ENCODE data around the gene AP2B1. TPM values are rescaled to one million over a fixed set of nuclear protein-coding genes. Genes with fewer than 3 reads are reported as not detected.
"Not testable (repeated sequence)": the region's sequence is repeated elsewhere in the genome, so short reads cannot be mapped to it uniquely, and the experiment has no call there.

Gene AP2B1
- total RNA-seq, 2 experiments from 2014 or later = 157 to 161 TPM

DNA sequence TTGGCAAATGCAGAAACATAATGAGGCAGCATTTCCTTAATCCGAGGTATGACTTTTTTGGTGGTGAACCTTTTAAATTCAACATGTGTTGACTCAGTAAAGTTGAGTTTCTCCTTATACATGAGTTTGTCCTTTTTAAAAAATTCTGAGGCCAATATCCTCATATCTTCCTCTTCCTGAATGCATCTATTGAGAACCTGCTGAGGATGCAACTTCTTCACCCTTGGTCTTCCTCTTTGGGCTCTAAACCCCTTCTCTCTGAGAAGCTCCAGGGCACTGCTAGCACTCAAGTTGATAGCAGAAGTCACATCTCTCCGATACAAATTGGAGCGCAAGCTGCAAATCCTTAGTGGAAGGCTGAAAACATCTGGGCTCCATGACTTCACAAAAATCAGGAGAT, 29.8 kb upstream of the AP2B1 start:
- TF ChIP-seq, protein P1, sequence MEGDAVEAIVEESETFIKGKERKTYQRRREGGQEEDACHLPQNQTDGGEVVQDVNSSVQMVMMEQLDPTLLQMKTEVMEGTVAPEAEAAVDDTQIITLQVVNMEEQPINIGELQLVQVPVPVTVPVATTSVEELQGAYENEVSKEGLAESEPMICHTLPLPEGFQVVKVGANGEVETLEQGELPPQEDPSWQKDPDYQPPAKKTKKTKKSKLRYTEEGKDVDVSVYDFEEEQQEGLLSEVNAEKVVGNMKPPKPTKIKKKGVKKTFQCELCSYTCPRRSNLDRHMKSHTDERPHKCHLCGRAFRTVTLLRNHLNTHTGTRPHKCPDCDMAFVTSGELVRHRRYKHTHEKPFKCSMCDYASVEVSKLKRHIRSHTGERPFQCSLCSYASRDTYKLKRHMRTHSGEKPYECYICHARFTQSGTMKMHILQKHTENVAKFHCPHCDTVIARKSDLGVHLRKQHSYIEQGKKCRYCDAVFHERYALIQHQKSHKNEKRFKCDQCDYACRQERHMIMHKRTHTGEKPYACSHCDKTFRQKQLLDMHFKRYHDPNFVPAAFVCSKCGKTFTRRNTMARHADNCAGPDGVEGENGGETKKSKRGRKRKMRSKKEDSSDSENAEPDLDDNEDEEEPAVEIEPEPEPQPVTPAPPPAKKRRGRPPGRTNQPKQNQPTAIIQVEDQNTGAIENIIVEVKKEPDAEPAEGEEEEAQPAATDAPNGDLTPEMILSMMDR (IDR thresholded peaks at IDR 0.05) = no peak
- Mint-ChIP-seq H3K4me3 (no peak overlapping the region), H3K36me3 (ENCODE audit: low read depth) (no peaks in the 10 kb centered on the region), H3K27ac (no peak overlapping the region), H3K4me1 (ENCODE audit: low read depth) (peaks cover 4% of the 10 kb centered on the region), H3K9me3 (no peaks in the 10 kb centered on the region), H3K27me3 (no peaks in the 10 kb centered on the region)
- DNase-seq = no peak
- intact Hi-C loops (cut with micrococcal nuclease) = no loop called here
- no peak for ATAC-seq
- ChIA-PET CTCF (no interaction called here), POLR2A (interaction anchor here (1.0 kb wide), 1 partner anchor 8 kb away, joined by 4 read pairs; no protein-coding TSS in a partner anchor)

DNA sequence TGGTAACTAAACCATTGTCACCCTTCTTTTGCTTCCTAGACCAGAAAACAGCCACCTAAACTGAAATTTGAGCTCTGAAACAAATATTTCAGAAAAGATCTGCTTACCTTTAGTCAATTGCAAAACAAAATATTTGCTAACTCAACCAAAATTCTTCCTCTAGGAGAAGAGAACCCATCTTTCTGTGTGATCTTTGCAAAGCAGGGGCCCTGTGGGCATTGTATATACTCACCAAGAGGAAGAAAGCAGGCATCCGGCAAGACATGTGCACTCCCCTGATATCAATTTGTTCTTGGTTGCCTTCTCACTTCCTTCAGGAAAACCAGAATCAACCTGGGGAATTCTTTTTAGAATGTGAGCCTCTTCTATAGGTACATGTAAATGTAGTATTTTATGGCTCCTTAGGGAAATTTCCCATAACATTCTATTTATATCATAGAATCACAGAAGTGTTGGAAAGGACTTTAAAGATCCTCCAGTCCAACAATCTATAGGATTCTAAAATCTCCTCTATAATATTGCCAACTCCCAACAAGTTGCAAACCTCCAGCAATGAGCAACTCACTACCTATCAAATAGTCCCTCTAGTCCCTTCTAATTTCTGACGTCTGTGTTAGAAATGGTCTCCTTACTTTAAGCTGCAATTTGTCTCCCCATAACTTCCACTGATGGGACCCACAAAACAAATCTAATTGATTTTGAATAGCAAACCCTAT, 27.5 kb upstream of the AP2B1 start:
- intact Hi-C loops (cut with micrococcal nuclease) = no loop called here
- Mint-ChIP-seq H3K4me3 (no peak overlapping the region), H3K9me3 (no peaks in the 10 kb centered on the region)

DNA sequence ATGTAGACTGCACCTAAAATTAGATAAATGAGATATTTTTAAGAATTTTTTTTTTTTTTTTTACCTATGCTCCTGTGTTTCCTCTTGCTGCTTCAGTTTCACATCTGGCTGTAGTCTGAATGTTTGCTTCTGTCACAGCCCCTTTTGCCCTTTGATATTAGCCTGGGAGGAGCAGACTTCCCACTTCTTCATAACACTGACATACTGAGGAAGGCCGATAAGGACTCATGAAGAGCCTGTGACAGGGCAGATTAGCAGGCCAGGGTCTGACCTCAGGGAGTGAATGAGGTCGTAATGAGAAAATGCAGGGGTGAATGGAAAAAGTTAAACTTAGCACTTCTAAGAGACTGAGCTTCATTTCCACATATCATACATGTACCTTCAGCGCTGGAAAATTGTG, 26.4 kb upstream of the AP2B1 start, which contains the start of gene SLFN14:
Gene SLFN14 (minus strand): TSS at position 117 of the 400 bp plus-strand sequence. CDS start 2,757 bp downstream, outside the sequence.
- ChIA-PET POLR2A (no interaction called here), CTCF (interaction anchor here (0.9 to 1.1 kb wide), 3 partner anchors 9 to 19 kb away, joined by 3 read pairs; no protein-coding TSS in a partner anchor)
- Mint-ChIP-seq H3K4me1 (ENCODE audit: low read depth) (peaks cover 4% of the 10 kb centered on the region), H3K9me3 (no peaks in the 10 kb centered on the region), H3K36me3 (ENCODE audit: low read depth) (no peaks in the 10 kb centered on the region), H3K27ac (peak within 1 kb of the TSS; percentile 78), H3K4me3 (no peak within 1 kb of the TSS), H3K27me3 (no peaks in the 10 kb centered on the region)
- intact Hi-C loops (cut with micrococcal nuclease) = no loop called here
- TF ChIP-seq, protein P1 (IDR thresholded peaks at IDR 0.05) = no peak
- DNase-seq = peak; percentile 37
- ATAC-seq = peak; percentile 78

More for the DNA sequence above, 27.5 kb upstream of the AP2B1 start:
- CTCF ChIA-PET = interaction anchor here (1.2 to 1.7 kb wide), 2 partner anchors 71 to 205 kb away, joined by 3 to 5 read pairs; no protein-coding TSS in a partner anchor
- H3K4me1 Mint-ChIP-seq (ENCODE audit: low read depth) = peaks cover 4% of the 10 kb centered on the region
- ATAC-seq = no peak
- POLR2A ChIA-PET = interaction anchor here (1.0 kb wide), 1 partner anchor 19 kb away, joined by 3 read pairs; no protein-coding TSS in a partner anchor
- no peaks in the 10 kb centered on the region for H3K36me3 Mint-ChIP-seq (ENCODE audit: low read depth)
- no peak for DNase-seq
- no peak overlapping the region for H3K27ac Mint-ChIP-seq
- no peaks in the 10 kb centered on the region for H3K27me3 Mint-ChIP-seq
- TF ChIP-seq, protein P1 (IDR thresholded peaks at IDR 0.05) = no peak

DNA sequence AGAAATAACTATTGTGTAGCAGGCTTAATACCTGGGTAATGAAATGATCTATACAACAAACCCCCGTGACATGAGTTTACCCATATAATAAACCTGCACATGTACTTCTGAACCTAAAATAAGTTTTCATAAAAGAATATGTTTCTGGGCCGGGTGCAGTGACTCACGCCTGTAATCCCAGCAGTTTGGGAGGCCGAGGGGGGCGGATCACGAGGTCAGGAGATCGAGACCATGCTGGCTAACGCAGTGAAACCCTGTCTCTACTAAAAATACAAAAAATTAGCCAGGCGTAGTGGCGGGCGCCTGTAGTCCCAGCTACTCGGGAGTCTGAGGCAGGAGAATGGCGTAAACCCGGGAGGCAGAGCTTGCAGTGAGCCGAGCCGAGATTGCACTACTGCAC, 23.9 kb upstream of the AP2B1 start:
- H3K36me3 Mint-ChIP-seq (ENCODE audit: low read depth); H3K27me3 Mint-ChIP-seq; intact Hi-C loops (cut with micrococcal nuclease); H3K9me3 Mint-ChIP-seq; H3K27ac Mint-ChIP-seq; H3K4me3 Mint-ChIP-seq; DNase-seq; ATAC-seq: not testable (repeated sequence)
- peaks cover 12% of the 10 kb centered on the region for H3K4me1 Mint-ChIP-seq (ENCODE audit: low read depth)
- CTCF ChIA-PET = interaction anchor here (1.3 kb wide), 1 partner anchor 12 kb away, joined by 3 read pairs; no protein-coding TSS in a partner anchor
- POLR2A ChIA-PET = interaction anchor here (0.9 kb wide), 1 partner anchor 27 kb away, joined by 3 read pairs; no protein-coding TSS in a partner anchor

DNA sequence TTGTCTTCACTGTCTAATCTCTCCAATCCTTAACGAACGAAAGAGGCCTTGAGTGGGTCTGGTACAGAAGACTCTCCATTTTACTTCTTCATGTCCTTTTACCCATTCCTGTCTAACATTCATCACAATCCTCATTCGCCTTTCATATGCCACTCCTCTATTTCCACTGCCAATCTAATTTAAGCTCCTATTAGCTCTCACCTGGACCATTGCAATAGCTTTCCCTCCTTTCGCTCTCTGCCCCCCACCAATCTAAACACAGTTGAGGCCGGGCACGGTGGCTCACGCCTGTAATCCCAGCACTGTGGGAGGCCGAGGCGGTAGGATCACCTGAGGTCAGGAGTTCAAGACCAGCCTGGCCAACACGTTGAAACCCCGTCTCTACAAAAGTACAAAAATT, 20.2 kb upstream of the AP2B1 start:
- Mint-ChIP-seq H3K27me3 (no peaks in the 10 kb centered on the region), H3K9me3 (no peaks in the 10 kb centered on the region), H3K27ac (peak overlapping the region; percentile 73), H3K4me1 (ENCODE audit: low read depth) (peaks cover 29% of the 10 kb centered on the region), H3K4me3 (peak overlapping the region; percentile 87), H3K36me3 (ENCODE audit: low read depth) (peaks cover 15% of the 10 kb centered on the region)
- ChIA-PET CTCF (interaction anchor here (1.1 to 2.1 kb wide), 3 partner anchors 12 to 28 kb away, joined by 3 to 10 read pairs (median 6); partner anchors contain the start of gene PEX12), POLR2A (interaction anchor here (0.6 to 3.6 kb wide), 7 partner anchors 11 to 355 kb away, joined by 3 to 23 read pairs (median 3); partner anchors contain the start of genes PEX12 and SLFN12L)
- no peak for DNase-seq
- TF ChIP-seq, protein P1 (IDR thresholded peaks at IDR 0.05) = no peak
- intact Hi-C loops (cut with micrococcal nuclease) = no loop called here
- no peak for ATAC-seq
